GM12874 (cell line): ENCODE results near the gene SDCBP2.

Experiments used
- TF ChIP-seq, protein P1 (sequence below): IDR thresholded peaks from 2 replicates; pipeline ENCODE4 v1.5.1; 2011; ENCODE audit warnings: low read depth, mild to moderate bottlenecking, control low read depth, low read length, moderate library complexity; ENCODE audit not compliant: insufficient read depth

The SDCBP2 gene

DNA sequence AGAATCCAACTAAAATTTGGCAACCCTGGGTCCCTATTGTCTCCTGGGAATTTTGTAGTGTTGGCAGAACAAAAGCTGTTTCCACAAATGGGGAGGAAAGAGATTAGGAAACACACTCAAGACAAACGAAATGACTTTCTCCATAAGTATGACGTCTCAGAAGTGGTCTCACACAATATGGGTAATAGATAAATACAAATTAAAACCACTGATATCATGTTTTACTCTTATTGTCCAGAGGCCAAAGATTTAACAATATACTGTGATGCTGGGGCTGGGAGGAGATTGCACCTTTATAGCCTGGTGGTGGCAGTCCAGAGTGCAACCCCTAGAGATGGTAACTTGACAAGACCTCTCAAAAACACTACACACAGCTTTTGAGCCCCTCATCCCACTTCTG lies 45.3 kb upstream of the SDCBP2 start:
- TF ChIP-seq, protein P1, sequence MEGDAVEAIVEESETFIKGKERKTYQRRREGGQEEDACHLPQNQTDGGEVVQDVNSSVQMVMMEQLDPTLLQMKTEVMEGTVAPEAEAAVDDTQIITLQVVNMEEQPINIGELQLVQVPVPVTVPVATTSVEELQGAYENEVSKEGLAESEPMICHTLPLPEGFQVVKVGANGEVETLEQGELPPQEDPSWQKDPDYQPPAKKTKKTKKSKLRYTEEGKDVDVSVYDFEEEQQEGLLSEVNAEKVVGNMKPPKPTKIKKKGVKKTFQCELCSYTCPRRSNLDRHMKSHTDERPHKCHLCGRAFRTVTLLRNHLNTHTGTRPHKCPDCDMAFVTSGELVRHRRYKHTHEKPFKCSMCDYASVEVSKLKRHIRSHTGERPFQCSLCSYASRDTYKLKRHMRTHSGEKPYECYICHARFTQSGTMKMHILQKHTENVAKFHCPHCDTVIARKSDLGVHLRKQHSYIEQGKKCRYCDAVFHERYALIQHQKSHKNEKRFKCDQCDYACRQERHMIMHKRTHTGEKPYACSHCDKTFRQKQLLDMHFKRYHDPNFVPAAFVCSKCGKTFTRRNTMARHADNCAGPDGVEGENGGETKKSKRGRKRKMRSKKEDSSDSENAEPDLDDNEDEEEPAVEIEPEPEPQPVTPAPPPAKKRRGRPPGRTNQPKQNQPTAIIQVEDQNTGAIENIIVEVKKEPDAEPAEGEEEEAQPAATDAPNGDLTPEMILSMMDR = no peak

DNA sequence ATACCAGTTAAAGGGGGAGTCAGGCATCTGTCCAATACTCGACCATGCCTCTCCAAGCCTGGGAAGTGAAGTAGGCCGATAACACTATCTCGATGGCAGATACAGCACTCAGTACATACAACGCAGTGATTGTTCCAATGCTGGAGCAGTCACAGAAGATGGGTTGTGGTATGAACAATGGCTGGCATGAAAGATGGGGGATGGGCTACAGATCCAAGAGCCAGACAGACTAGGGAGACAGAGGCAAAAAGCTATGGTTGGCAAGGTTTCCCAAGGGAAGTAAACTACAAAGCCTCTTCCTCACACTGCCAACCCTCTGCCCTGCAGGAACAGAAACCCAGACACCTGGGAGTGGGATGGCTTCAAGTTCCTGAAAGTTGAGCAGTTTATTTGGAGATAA lies 44.7 kb upstream of the SDCBP2 start:
- TF ChIP-seq, protein P1 = no peak

DNA sequence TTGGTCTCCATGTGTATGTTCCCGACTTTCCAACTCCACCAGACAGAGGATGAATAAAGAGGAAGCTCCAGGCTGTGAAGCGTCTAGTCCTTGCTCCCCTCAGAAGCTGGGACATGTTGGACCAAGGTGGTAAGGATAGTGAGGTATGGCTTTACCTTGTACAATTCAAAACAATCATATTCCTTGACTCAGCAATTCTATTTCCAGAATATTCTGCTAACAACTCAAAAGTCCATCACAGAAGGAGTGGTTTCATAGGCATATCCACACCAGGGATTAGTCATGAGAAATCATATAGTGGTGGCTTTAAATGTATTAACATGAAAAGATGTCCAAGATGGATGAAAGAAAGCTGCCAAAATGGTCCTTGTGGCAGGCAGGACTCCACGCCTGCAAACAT lies 44.1 kb upstream of the SDCBP2 start:
- TF ChIP-seq, protein P1 = no peak

DNA sequence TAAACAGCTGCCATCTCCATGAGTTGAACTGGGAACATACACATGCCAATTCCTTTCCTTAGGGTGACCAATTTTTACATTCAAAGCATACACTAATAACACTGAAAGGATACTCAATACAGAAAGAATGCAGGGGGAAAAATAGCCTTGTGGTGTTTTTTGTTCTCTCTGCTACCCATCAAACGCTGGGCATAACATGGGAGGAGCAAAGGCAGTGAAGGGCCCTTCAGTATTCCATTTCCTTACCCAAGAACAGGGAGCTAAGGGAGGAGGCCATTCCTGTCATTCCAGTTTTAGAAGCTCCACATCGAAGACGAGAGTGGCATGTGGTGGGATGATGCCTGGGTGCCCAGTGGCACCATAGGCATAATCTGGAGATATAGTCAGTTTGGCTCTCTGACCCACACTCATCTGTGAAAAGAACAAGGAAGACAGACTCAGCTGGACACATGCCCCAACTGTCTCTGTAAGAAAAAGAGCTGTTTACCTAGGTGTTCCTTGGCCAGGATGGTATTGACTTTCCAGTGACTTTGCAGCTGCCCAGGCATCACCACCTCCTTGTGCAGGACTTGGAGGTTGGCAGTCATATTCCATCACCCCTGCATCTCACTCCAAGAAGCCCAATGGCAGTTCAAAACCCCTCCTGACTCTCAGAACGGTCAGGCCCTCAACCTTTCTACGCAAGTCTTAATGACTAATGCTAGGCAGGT lies 43.0 kb upstream of the SDCBP2 start:
- TF ChIP-seq, protein P1 = no peak

DNA sequence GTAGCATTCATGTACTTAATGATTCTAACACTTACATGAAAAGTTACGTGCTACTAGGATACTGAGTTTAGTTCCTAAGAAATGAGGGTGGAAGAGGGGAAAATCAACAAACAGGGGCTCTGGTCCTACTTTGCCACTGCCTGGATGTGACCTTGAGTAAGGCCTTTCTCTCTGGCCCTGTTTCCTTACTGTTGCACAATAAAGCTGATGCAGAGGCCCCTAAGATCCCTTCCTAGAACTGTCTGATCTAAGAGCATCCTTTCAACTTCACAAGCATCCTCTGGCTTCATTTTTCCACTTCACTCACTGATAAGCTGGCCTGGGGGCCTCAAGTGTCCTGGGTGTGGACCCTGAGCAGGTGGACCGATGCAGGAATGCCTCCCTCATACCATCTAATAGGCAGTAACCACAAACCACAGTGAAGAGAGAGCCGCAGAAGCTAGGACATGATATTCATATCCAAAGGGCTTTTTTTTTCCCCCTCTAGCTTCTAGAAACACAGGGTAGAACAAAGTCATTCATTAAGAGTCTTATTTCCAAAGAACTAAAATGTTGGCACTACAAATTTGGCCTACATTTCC lies 42.4 kb upstream of the SDCBP2 start:
- TF ChIP-seq, protein P1 = no peak

DNA sequence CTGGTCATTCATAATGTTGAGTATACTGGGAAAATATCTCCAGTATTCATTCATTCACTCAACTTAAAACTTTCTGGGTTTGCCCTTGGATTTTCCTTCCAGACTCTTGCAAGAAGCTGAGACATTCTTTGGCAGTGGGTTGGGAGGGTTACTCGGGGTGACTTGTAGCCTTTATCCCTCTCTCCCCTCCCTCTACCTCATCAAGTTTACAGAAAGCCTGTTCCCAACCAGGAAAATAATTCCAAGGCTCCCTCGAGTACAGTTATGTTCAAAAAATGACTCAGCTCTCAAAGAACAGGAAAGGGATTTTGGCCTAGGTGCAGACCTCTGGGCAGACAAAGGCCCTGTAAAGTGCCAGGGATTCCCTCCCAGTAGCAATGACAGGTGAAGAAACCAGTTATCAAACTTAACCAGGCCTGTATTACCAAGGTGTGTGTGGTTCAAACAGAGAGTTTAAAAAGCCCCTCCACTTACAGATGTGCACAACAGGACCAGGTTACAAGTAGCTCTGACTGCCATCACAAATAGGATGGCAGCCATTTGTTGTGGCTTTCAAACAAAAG lies 41.7 kb upstream of the SDCBP2 start:
- TF ChIP-seq, protein P1 = no peak

DNA sequence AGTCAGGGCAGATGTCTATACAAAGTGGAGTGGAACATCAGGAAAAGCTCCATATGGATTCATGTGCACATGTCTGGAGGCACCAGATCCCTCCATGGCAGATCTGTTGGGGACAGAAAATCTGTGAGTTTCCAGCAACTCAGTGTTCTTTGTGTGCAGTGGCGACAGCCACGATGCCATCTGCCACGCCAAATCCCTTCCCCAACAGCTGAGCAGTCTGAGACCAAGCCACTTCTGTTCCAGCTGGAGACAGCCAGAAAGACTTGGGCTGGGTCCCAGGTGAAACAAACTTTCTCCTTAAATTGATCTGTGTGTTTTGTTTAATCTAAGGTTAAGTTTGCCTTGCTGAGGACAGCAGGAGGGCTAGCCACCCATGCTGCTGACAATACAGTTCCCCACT lies 41.0 kb upstream of the SDCBP2 start:
- TF ChIP-seq, protein P1 = no peak
